ENCODE measurements around the gene PDIA5. TPM values are rescaled to one million over a fixed set of nuclear protein-coding genes. Genes with fewer than 3 reads are reported as not detected.

Gene PDIA5
- total and polyA plus RNA-seq, 7 donors = 4.2 to 23.0 (median 13.9) TPM

DNA sequence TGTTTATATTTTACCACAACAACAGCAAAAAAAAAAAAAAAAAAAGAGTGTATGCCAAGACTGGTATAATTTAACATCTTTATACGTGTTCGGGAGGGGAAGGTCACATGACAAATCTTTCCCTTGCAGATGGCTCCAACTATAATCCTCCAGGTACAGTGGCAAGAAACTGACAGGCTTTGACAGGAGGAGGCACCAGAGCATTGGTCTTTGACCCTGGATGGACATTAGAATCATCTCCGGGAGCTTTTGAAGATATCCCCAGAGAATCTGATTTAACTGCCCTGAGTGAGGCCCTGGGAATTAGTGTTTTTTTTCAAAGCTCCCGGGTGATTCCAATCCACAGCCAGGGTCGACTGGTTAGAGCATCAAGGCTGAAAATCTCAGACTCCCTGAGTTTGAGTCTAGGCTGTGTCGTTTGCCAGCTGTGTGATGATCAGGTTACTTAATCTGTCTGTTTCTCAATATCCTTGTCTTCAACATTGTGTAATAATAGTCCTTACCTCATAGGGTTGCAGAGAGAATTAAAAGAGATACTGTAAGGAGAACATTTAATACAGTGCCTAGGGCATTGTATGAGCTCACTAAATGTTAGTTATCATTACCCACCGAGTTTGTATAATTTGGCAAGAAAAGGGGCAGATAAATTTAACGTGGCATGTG, 30.3 kb upstream of the PDIA5 start:
- H3K4me1 ChIP-seq = no peaks in the 10 kb centered on the region
- TF ChIP-seq POLR2AphosphoS5 (IDR thresholded peaks at IDR 0.05) = peak in 1 of 4 donors; percentile 14
- no peak for TF ChIP-seq CTCF (IDR thresholded peaks at IDR 0.05)
- no peak overlapping the region for H3K27ac ChIP-seq
- intact Hi-C loops (cut with DNase I) = no loop called here
- H3K36me3 ChIP-seq = no peaks in the 10 kb centered on the region
- H3K9me3 ChIP-seq = no peaks in the 10 kb centered on the region
- whole genome bisulfite sequencing, 2 donors = 62 to 75% methylated on average over 8 of the region's 8 CpGs
- peaks cover 0 to 36% (median 21%) of the 10 kb centered on the region in 3 donors for H3K27me3 ChIP-seq
- DNase-seq = no peak
- H3K4me3 ChIP-seq = no peak overlapping the region

- no peak overlapping the region for H3K27ac ChIP-seq
- 68 to 90% methylated on average over 5 of the region's 5 CpGs for WGBS, 2 donors
- no peak overlapping the region for H3K4me3 ChIP-seq
- TF ChIP-seq POLR2A (IDR thresholded peaks at IDR 0.05) (no peak), CTCF (IDR thresholded peaks at IDR 0.05) (no peak), POLR2AphosphoS5 (IDR thresholded peaks at IDR 0.05) (no peak), EP300 (IDR thresholded peaks at IDR 0.05) (no peak)
- intact Hi-C loops (cut with DNase I) = no loop called here
- no peak for DNase-seq
- H3K9me3 ChIP-seq = no peaks in the 10 kb centered on the region
- H3K27me3 ChIP-seq = peaks cover 0 to 30% (median 18%) of the 10 kb centered on the region in 3 donors
- no peaks in the 10 kb centered on the region for H3K4me1 ChIP-seq
- H3K36me3 ChIP-seq = no peaks in the 10 kb centered on the region
Measured at GRCh38 chr3:123037015-123037375, 29.8 kb upstream of the PDIA5 start.

GRCh38 chr3:123038751-123039150, 28.1 kb upstream of the PDIA5 start:
- Histone ChIP-seq H3K36me3 (no peaks in the 10 kb centered on the region), H3K4me1 (no peaks in the 10 kb centered on the region), H3K4me3 (no peak overlapping the region), H3K27ac (no peak overlapping the region), H3K9me3 (no peaks in the 10 kb centered on the region), H3K27me3 (peaks cover 0 to 14% (median 6%) of the 10 kb centered on the region in 3 donors)
- DNase-seq = no peak
- intact Hi-C loops (cut with DNase I) = no loop called here
- TF ChIP-seq CTCF (IDR thresholded peaks at IDR 0.05) (no peak), POLR2A (IDR thresholded peaks at IDR 0.05) (no peak), POLR2AphosphoS5 (IDR thresholded peaks at IDR 0.05) (no peak), EP300 (IDR thresholded peaks at IDR 0.05) (no peak)

DNA sequence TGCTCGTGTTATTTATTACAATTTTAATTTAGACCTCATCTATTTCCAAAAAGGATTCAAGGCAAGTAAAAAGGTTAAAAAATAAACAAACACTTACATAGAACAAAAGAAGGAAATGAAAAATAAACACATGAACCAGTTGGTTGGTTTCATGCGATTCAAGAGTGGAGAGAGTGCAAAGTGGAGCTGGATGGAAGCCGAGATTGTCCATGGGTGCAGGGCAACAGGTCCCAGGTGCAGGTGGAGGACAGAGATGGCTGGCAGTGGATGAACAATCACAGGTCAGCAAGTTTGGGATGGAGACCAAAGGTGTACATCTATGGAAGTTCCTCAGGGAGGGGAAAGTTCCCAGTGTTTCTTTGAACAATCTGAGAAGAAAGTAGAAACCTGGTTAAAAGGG, 27.6 kb upstream of the PDIA5 start:
- WGBS, 2 donors = 34 to 69% methylated on average over 3 of the region's 3 CpGs
- Histone ChIP-seq H3K4me3 (no peak overlapping the region), H3K36me3 (no peaks in the 10 kb centered on the region), H3K27ac (no peak overlapping the region), H3K27me3 (peaks cover 0 to 10% (median 2%) of the 10 kb centered on the region in 3 donors), H3K9me3 (no peaks in the 10 kb centered on the region), H3K4me1 (no peaks in the 10 kb centered on the region)
- intact Hi-C loops (cut with DNase I) = no loop called here
- TF ChIP-seq CTCF (IDR thresholded peaks at IDR 0.05) (no peak), EP300 (IDR thresholded peaks at IDR 0.05) (no peak), POLR2AphosphoS5 (IDR thresholded peaks at IDR 0.05) (no peak), POLR2A (IDR thresholded peaks at IDR 0.05) (no peak)
- no peak for DNase-seq

GRCh38 chr3:123042413-123042812, 24.4 kb upstream of the PDIA5 start:
- no peak for DNase-seq
- Histone ChIP-seq H3K4me1 (no peaks in the 10 kb centered on the region), H3K4me3 (no peak overlapping the region), H3K9me3 (no peaks in the 10 kb centered on the region), H3K27me3 (no peaks in the 10 kb centered on the region), H3K36me3 (no peaks in the 10 kb centered on the region), H3K27ac (no peak overlapping the region)
- 84 to 85% methylated on average over 6 of the region's 6 CpGs for WGBS, 2 donors
- TF ChIP-seq POLR2A (IDR thresholded peaks at IDR 0.05) = no peak
- TF ChIP-seq EP300 (IDR thresholded peaks at IDR 0.05) = no peak
- TF ChIP-seq CTCF (IDR thresholded peaks at IDR 0.05) = no peak
- no peak for TF ChIP-seq POLR2AphosphoS5 (IDR thresholded peaks at IDR 0.05)
- intact Hi-C loops (cut with DNase I) = no loop called here

Measured in sigmoid colon (tissue), 7 donors.